ENCODE data around the gene TNPO2. TPM values are rescaled to one million over a fixed set of nuclear protein-coding genes. Genes with fewer than 3 reads are reported as not detected.

Gene TNPO2
- polyA plus RNA-seq, 3 donors, result 0.28 to 45.2 (median 0.52) TPM

DNA sequence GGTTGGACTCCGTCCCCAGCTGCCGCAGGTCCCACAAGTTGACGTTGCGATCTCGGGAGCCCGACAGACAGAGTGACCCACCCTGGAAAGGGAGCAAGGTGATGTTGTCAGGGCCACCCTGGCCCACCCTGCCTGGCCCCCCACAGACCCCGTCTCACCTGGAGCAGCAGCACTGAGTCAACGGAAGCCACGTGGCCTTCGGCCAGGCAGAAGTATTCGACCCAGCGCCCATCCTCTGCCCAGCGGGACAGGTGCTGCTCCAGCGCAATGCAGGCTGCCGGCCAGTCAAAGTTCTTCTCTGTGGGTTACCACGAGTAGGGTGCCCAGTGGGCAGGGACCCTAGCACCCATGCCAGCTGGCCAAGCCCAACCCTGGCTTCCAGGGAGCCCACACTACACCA, 29.1 kb downstream of the TNPO2 start:
- no peaks in the 10 kb centered on the region for H3K9me3 ChIP-seq (replicated peaks in 1 of 2; ENCODE audit: control insufficient read depth in 1 of 2, insufficient read depth in 1 of 2, low read length in 2 of 2)
- H3K4me1 ChIP-seq (ENCODE audit: control insufficient read depth in 1 of 2, insufficient read depth in 2 of 2, low read length in 2 of 2), result peaks cover 29 to 32% of the 10 kb centered on the region in 2 donors
- no peak for TF ChIP-seq CTCF (IDR thresholded peaks at IDR 0.05)
- no peaks in the 10 kb centered on the region for H3K36me3 ChIP-seq (replicated peaks in 1 of 2; ENCODE audit: control insufficient read depth in 1 of 2, insufficient read depth in 2 of 2, low read length in 2 of 2)
- peaks cover 4 to 6% of the 10 kb centered on the region in 2 donors for H3K36me3 Mint-ChIP-seq
- no peaks in the 10 kb centered on the region for H3K9me3 Mint-ChIP-seq
- H3K4me3 ChIP-seq (replicated peaks in 1 of 3; ENCODE audit: low read depth in 2 of 3, low read length in 3 of 3), result no peak overlapping the region
- no peak for DNase-seq
- H3K27ac Mint-ChIP-seq, result peak overlapping the region in 1 of 7 donors; percentile 40
- H3K79me2 ChIP-seq (ENCODE audit: insufficient read depth, low read length), result no peaks in the 10 kb centered on the region
- peaks cover 0 to 1% (median 0%) of the 10 kb centered on the region in 3 donors for H3K27me3 Mint-ChIP-seq (ENCODE audit: low read depth in 3 of 3)
- WGBS (ENCODE audit: insufficient coverage), result 90% methylated on average over 16 of the region's 16 CpGs
- no peak overlapping the region for H3K9ac ChIP-seq (ENCODE audit: insufficient read depth, low read length, poor library complexity, severe bottlenecking)
- no peaks in the 10 kb centered on the region for H4K20me1 ChIP-seq (ENCODE audit: insufficient read depth, low read length)
- H3K4me1 Mint-ChIP-seq, result peaks cover 19% of the 10 kb centered on the region
- H3K27ac ChIP-seq (ENCODE audit: low read depth in 1 of 2, low read length in 2 of 2), result no peak overlapping the region
- intact Hi-C loops (cut with micrococcal nuclease), result no loop called here
- H3K4me2 ChIP-seq (replicated peaks; ENCODE audit: extremely low read depth, low read length, poor library complexity, severe bottlenecking), result no peak overlapping the region
- H2AFZ ChIP-seq (ENCODE audit: insufficient read depth, low read depth, low read length, poor library complexity, severe bottlenecking), result no peak overlapping the region
- H3K4me3 Mint-ChIP-seq, result no peak overlapping the region
- H3K27me3 ChIP-seq (ENCODE audit: control insufficient read depth in 2 of 2, insufficient read depth in 2 of 2, low read length in 2 of 2), result no peaks in the 10 kb centered on the region

GRCh38 chr19:12692960-12693359, 30.8 kb downstream of the TNPO2 start:
- Mint-ChIP-seq H3K9me3 (no peaks in the 10 kb centered on the region), H3K4me3 (no peak overlapping the region), H3K4me1 (peaks cover 17% of the 10 kb centered on the region), H3K27ac (no peak overlapping the region), H3K27me3 (ENCODE audit: low read depth in 3 of 3) (peaks cover 0 to 1% (median 0%) of the 10 kb centered on the region in 3 donors), H3K36me3 (no peaks in the 10 kb centered on the region)
- no peak for TF ChIP-seq CTCF (IDR thresholded peaks at IDR 0.05)
- no peak for DNase-seq
- no peak overlapping the region for H3K4me2 ChIP-seq (replicated peaks; ENCODE audit: extremely low read depth, low read length, poor library complexity, severe bottlenecking)
- no peak overlapping the region for H2AFZ ChIP-seq (ENCODE audit: insufficient read depth, low read depth, low read length, poor library complexity, severe bottlenecking)
- no peaks in the 10 kb centered on the region for H4K20me1 ChIP-seq (ENCODE audit: insufficient read depth, low read length)
- no peaks in the 10 kb centered on the region for H3K27me3 ChIP-seq (ENCODE audit: control insufficient read depth in 2 of 2, insufficient read depth in 2 of 2, low read length in 2 of 2)
- H3K4me1 ChIP-seq (ENCODE audit: control insufficient read depth in 1 of 2, insufficient read depth in 2 of 2, low read length in 2 of 2), result peaks cover 22 to 24% of the 10 kb centered on the region in 2 donors
- no peaks in the 10 kb centered on the region for H3K9me3 ChIP-seq (replicated peaks in 1 of 2; ENCODE audit: control insufficient read depth in 1 of 2, insufficient read depth in 1 of 2, low read length in 2 of 2)
- no peak overlapping the region for H3K27ac ChIP-seq (ENCODE audit: low read depth in 1 of 2, low read length in 2 of 2)
- no peaks in the 10 kb centered on the region for H3K79me2 ChIP-seq (ENCODE audit: insufficient read depth, low read length)
- 91% methylated on average over 5 of the region's 5 CpGs for WGBS (ENCODE audit: insufficient coverage)
- H3K4me3 ChIP-seq (replicated peaks in 1 of 3; ENCODE audit: low read depth in 2 of 3, low read length in 3 of 3), result no peak overlapping the region
- H3K9ac ChIP-seq (ENCODE audit: insufficient read depth, low read length, poor library complexity, severe bottlenecking), result no peak overlapping the region
- intact Hi-C loops (cut with micrococcal nuclease), result no loop called here
- H3K36me3 ChIP-seq (replicated peaks in 1 of 2; ENCODE audit: control insufficient read depth in 1 of 2, insufficient read depth in 2 of 2, low read length in 2 of 2), result peaks cover 0 to under 1% of the 10 kb centered on the region in 2 donors
